Stomach (tissue), 9 donors: ENCODE results near the gene RSRC2. TPM values are rescaled to one million over a fixed set of nuclear protein-coding genes. Genes with fewer than 3 reads are reported as not detected.

ENCODE experiments used
- DNase-seq, 2 donors: peaks; one replicate each; pipeline versions ENCODE4 v3.0.0 to v3.0.0-alpha.2; 2013 to 2019
- H3K27ac ChIP-seq, 5 donors: fragments of 200-600 bp in 4 of 5; sonication (generic) in 4 of 5; one replicate each; pipeline ENCODE4 v1.5.1; 2013 to 2019; ENCODE audit warnings: mild to moderate bottlenecking in 1 of 5, moderate library complexity in 1 of 5
- H3K27me3 ChIP-seq, 3 donors: fragments of 200-600 bp; sonication (generic); one replicate each; pipeline ENCODE4 v1.5.1; 2017 to 2019; ENCODE audit warnings: mixed run types in 1 of 3
- H3K36me3 ChIP-seq, 4 donors: fragments of 200-600 bp; sonication (generic); 1 replicate in 3 of 4; 2 replicates in 1 of 4; pipeline ENCODE4 v1.5.1; 2016 to 2019
- H3K4me1 ChIP-seq, 4 donors: fragments of 200-600 bp; sonication (generic); one replicate each; pipeline ENCODE4 v1.5.1; 2016 to 2019
- H3K4me3 ChIP-seq, 4 donors: fragments of 200-600 bp; sonication (generic) in 3 of 4; one replicate each; pipeline ENCODE4 v1.5.1; 2016 to 2019; ENCODE audit warnings: mild to moderate bottlenecking in 1 of 4
- H3K9me3 ChIP-seq, 4 donors: fragments of 200-600 bp; sonication (generic); one replicate each; pipeline ENCODE4 v1.5.1; 2016 to 2019
- EP300 ChIP-seq: sonication (generic); formaldehyde crosslinking; IDR thresholded peaks from one replicate; pipeline ENCODE4 v1.6.1; 2017; ENCODE audit warnings: antibody characterized with exemption
- POLR2A ChIP-seq, 4 donors: fragments of 450-650 bp; IDR thresholded peaks; one replicate each; pipeline ENCODE4 v1.6.1; 2016; ENCODE audit warnings: antibody characterized with exemption in 4 of 4, control low read depth in 2 of 4, mild to moderate bottlenecking in 1 of 4, moderate library complexity in 1 of 4
- POLR2AphosphoS5 ChIP-seq, 3 donors: sonication (generic); formaldehyde crosslinking; IDR thresholded peaks; one replicate each; pipeline ENCODE4 v1.6.1; 2016; ENCODE audit warnings: antibody characterized with exemption in 3 of 3
- WGBS, 5 donors: extraction: QIAGEN DNeasy Blood & Tissue Kit in 3 of 5; methylation state at CpG; one replicate each; pipeline versions ENCODE4 v1.1.5 to v1.1.7; 2013 to 2018; 5-methylcytosine and 5-hydroxymethylcytosine counted together
- intact Hi-C: fragments of 100-400 bp; cut with DNase I; formaldehyde crosslinking; loops from one replicate; pipeline ENCODE4 v1.15.1; 2023; ENCODE audit warnings: low total_unique reads
- polyA plus RNA-seq, 3 donors: library from polyadenylated mRNA; stranded (reverse); fragments of 200-250 nt; gene quantifications; one replicate each; pipeline ENCODE4 v1.2.3, GENCODE V29; 2013
- total RNA-seq, 5 donors: library from RNA; depleted of rRNA; stranded (reverse); fragments of >200 nt; gene quantifications; one replicate each; pipeline versions ENCODE4 v1.1.0 to v1.2.3, GENCODE V29; 2014 to 2016
- TF ChIP-seq, protein P1 (sequence below), 7 experiments: fragments of 450-650 bp in 4 of 7; fragments of 200-600 bp in 3 of 7; sonication (generic) in 3 of 7; IDR thresholded peaks; one replicate each; pipeline ENCODE4 v1.5.1; 2016 to 2019; ENCODE audit warnings: antibody characterized with exemption in 7 of 7, control low read depth in 2 of 7, mild to moderate bottlenecking in 1 of 7
- donor health status: healthy with polysubstance abuse.
- donor health status: Bipolar disorder and iron deficiency.
- donor health status: healthy.

Gene RSRC2
- total and polyA plus RNA-seq, 8 donors: 28.0 to 234 (median 55.2) TPM

DNA sequence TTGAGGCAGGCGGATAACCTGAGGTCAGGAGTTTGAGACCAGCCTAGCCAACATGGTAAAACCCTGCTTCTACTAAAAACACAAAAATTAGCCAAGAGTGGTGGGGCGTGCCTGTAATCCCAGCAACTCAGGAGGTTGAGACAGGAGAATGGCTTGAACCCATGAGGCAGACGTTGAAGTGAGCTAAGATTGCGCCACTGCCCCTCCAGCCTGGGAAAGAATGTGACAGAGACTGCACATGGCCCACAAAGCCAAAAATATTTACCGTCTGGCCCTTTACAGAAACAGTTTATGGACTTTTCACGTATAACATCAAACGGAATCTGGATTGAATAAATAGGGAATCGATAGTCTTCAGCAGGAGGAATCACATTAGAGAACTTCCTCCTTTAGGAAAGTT, 3.5 kb downstream of the RSRC2 start:
- Histone ChIP-seq H3K4me3 (peak overlapping the region; percentile 39 to 78 (median 50)), H3K27ac (peak overlapping the region in 2 of 5 donors; percentile 5 to 79), H3K4me1 (peaks cover 40 to 72% (median 57%) of the 10 kb centered on the region in 4 donors), H3K9me3 (no peaks in the 10 kb centered on the region), H3K36me3 (peaks cover 38 to 51% (median 43%) of the 10 kb centered on the region in 4 donors), H3K27me3 (no peaks in the 10 kb centered on the region)
- TF ChIP-seq EP300: no peak
- TF ChIP-seq, protein P1, sequence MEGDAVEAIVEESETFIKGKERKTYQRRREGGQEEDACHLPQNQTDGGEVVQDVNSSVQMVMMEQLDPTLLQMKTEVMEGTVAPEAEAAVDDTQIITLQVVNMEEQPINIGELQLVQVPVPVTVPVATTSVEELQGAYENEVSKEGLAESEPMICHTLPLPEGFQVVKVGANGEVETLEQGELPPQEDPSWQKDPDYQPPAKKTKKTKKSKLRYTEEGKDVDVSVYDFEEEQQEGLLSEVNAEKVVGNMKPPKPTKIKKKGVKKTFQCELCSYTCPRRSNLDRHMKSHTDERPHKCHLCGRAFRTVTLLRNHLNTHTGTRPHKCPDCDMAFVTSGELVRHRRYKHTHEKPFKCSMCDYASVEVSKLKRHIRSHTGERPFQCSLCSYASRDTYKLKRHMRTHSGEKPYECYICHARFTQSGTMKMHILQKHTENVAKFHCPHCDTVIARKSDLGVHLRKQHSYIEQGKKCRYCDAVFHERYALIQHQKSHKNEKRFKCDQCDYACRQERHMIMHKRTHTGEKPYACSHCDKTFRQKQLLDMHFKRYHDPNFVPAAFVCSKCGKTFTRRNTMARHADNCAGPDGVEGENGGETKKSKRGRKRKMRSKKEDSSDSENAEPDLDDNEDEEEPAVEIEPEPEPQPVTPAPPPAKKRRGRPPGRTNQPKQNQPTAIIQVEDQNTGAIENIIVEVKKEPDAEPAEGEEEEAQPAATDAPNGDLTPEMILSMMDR (IDR thresholded peaks at IDR 0.05): no peak
- intact Hi-C loops: no loop called here
- WGBS, 5 donors: 29 to 46% (median 35%) methylated on average over 8 of the region's 8 CpGs
- DNase-seq: no peak

DNA sequence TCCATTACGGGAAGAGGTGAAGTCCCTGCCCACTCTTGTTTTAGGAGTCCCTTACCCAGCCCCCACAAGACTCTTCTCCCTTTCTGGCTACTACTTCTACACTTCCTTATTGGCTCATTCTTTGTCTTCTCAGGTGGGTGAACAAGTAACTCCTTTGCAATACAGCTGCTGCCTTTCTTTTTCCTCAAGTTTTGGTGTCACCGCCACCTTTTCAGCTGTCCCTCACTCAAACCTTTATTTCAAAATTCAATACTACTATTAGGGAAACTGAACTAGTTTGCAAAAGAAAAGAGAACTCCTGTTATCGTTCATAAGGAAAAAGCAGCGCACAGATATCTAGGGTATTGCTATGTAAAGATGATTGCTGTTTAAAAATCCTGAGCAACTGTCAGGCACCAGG, 6.1 kb downstream of the RSRC2 start:
- 88 to 97% (median 92%) methylated on average over 4 of the region's 4 CpGs for WGBS, 5 donors

DNA sequence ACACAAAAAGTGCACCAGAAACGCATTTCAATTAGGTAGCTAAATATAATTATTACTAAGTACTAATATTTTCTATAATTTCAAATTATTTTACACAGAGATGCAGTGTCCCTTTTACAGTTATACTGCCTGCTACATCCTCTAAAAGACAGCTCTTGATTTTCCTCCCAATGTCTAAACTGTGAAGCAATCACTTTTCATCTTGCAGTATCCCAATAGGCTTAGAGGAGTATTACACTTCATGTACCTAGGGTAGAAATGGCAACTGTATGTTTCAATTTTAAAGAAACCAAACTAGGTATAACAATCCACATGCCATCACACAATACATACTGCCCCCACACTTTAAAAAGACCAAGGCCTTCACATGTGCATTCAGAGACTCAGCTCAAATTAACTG, 7.3 kb downstream of the RSRC2 start:
- Histone ChIP-seq H3K27me3 (no peaks in the 10 kb centered on the region), H3K4me1 (peaks cover 23 to 59% (median 37%) of the 10 kb centered on the region in 4 donors), H3K36me3 (peaks cover 76 to 90% (median 81%) of the 10 kb centered on the region in 4 donors), H3K9me3 (no peaks in the 10 kb centered on the region), H3K27ac (no peak overlapping the region), H3K4me3 (no peak overlapping the region)
- 73 to 92% (median 84%) methylated on average over 1 of the region's 1 CpG for WGBS, 5 donors
- TF ChIP-seq POLR2A (IDR thresholded peaks at IDR 0.05) (no peak), EP300 (no peak)
- TF ChIP-seq, protein P1 (IDR thresholded peaks at IDR 0.05): no peak
- DNase-seq: no peak
- intact Hi-C loops: no loop called here

More for the DNA sequence above, 6.1 kb downstream of the RSRC2 start:
- peaks cover 64 to 77% (median 69%) of the 10 kb centered on the region in 4 donors for H3K36me3 ChIP-seq
- TF ChIP-seq, protein P1 (IDR thresholded peaks at IDR 0.05): no peak
- TF ChIP-seq POLR2AphosphoS5 (IDR thresholded peaks at IDR 0.05): no peak
- TF ChIP-seq EP300: no peak
- no peak for TF ChIP-seq POLR2A (IDR thresholded peaks at IDR 0.05)
- no peak for DNase-seq
- no peak overlapping the region for H3K4me3 ChIP-seq
- H3K27ac ChIP-seq: no peak overlapping the region
- H3K27me3 ChIP-seq: no peaks in the 10 kb centered on the region
- peaks cover 33 to 69% (median 45%) of the 10 kb centered on the region in 4 donors for H3K4me1 ChIP-seq
- intact Hi-C loops: no loop called here
- no peaks in the 10 kb centered on the region for H3K9me3 ChIP-seq

DNA sequence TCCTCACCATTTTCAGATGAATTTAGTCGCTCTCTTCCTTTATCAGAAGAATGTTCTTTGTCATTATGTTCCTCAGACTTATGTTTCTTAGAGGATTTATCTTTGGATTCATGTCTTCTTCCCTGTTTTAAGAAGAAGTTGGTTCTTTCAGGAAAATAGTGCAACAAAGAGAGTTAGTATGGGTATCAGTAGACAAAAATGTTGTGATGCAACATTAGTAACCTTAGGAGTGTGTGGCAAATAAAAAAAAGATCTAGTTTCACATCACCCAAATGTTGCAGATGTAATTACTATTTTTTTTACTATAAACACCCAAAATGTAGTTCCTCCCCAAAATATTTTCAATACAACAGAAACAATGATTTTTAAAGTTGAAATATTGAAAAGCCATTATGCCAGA, 7.8 kb downstream of the RSRC2 start:
- H3K9me3 ChIP-seq: no peaks in the 10 kb centered on the region
- H3K27me3 ChIP-seq: no peaks in the 10 kb centered on the region
- intact Hi-C loops: no loop called here
- TF ChIP-seq, protein P1 (IDR thresholded peaks at IDR 0.05): no peak
- TF ChIP-seq POLR2AphosphoS5 (IDR thresholded peaks at IDR 0.05): no peak
- TF ChIP-seq EP300: no peak
- no peak for TF ChIP-seq POLR2A (IDR thresholded peaks at IDR 0.05)
- WGBS, 5 donors: 90 to 97% (median 92%) methylated on average over 1 of the region's 1 CpG
- H3K36me3 ChIP-seq: peaks cover 79 to 95% (median 86%) of the 10 kb centered on the region in 4 donors
- no peak for DNase-seq
- no peak overlapping the region for H3K27ac ChIP-seq
- peaks cover 18 to 54% (median 32%) of the 10 kb centered on the region in 4 donors for H3K4me1 ChIP-seq
- H3K4me3 ChIP-seq: no peak overlapping the region
